Esophagus muscularis mucosa (tissue), 4 donors: ENCODE measurements around the gene SPRED2. TPM values are rescaled to one million over a fixed set of nuclear protein-coding genes. Genes with fewer than 3 reads are reported as not detected.

Experiments used
- DNase-seq: peaks from one replicate; pipeline ENCODE4 v3.0.0-alpha.2; 2017; ENCODE audit errors: extremely low spot score
- H3K27ac ChIP-seq, 4 donors: fragments of 200-600 bp; sonication (generic); replicated peaks in 1 of 4; 1 replicate in 3 of 4; 2 replicates in 1 of 4; pipeline ENCODE4 v1.5.1; 2016 to 2019; ENCODE audit warnings: mild to moderate bottlenecking in 1 of 4
- H3K27me3 ChIP-seq, 4 donors: fragments of 200-600 bp; sonication (generic); one replicate each; pipeline versions ENCODE4 v1.5.1 to v1.6.0; 2016 to 2019
- H3K36me3 ChIP-seq, 4 donors: fragments of 200-600 bp; sonication (generic); one replicate each; pipeline ENCODE4 v1.5.1; 2016 to 2019
- H3K4me1 ChIP-seq, 4 donors: fragments of 200-600 bp; sonication (generic); one replicate each; pipeline ENCODE4 v1.5.1; 2016 to 2019
- H3K4me3 ChIP-seq, 4 donors: fragments of 200-600 bp; sonication (generic); 1 replicate in 2 of 4; 2 replicates in 2 of 4; pipeline ENCODE4 v1.5.1; 2016 to 2019; ENCODE audit warnings: mild to moderate bottlenecking in 4 of 4, moderate library complexity in 1 of 4
- H3K9me3 ChIP-seq, 4 donors: fragments of 200-600 bp; sonication (generic); 1 replicate in 3 of 4; 2 replicates in 1 of 4; pipeline ENCODE4 v1.5.1; 2016 to 2019
- EP300 ChIP-seq: sonication (generic); formaldehyde crosslinking; IDR thresholded peaks from one replicate; pipeline ENCODE4 v1.6.1; 2017; ENCODE audit warnings: antibody characterized with exemption
- POLR2A ChIP-seq: fragments of 450-650 bp; IDR thresholded peaks from one replicate; pipeline ENCODE4 v1.6.1; 2017; ENCODE audit warnings: antibody characterized with exemption, moderate library complexity, mild to moderate bottlenecking, low read depth
- POLR2AphosphoS5 ChIP-seq, 2 donors: sonication (generic); formaldehyde crosslinking; IDR thresholded peaks; one replicate each; pipeline ENCODE4 v1.6.1; 2017; ENCODE audit warnings: antibody characterized with exemption in 2 of 2
- WGBS: methylation state at CpG from one replicate; pipeline ENCODE4 v1.1.5; 2018; 5-methylcytosine and 5-hydroxymethylcytosine counted together
- intact Hi-C: fragments of 100-400 bp; cut with DNase I; formaldehyde crosslinking; loops from one replicate; pipeline ENCODE4 v1.15.1; 2023
- total RNA-seq, 4 donors: library from RNA; depleted of rRNA; stranded (reverse); fragments of >200 nt; gene quantifications; one replicate each; pipeline versions ENCODE4 v1.1.0 to v1.2.1, GENCODE V29; 2016
- TF ChIP-seq, protein P1 (sequence below), 3 experiments: fragments of 200-600 bp in 2 of 3; fragments of 450-650 bp in 1 of 3; sonication (generic) in 2 of 3; IDR thresholded peaks; one replicate each; pipeline ENCODE4 v1.5.1; 2017 to 2019; ENCODE audit warnings: antibody characterized with exemption in 3 of 3, mild to moderate bottlenecking in 2 of 3, moderate library complexity in 1 of 3

The SPRED2 gene
- total RNA-seq, 4 donors from 2014 or later = 17.4 to 25.6 (median 18.7) TPM

DNA sequence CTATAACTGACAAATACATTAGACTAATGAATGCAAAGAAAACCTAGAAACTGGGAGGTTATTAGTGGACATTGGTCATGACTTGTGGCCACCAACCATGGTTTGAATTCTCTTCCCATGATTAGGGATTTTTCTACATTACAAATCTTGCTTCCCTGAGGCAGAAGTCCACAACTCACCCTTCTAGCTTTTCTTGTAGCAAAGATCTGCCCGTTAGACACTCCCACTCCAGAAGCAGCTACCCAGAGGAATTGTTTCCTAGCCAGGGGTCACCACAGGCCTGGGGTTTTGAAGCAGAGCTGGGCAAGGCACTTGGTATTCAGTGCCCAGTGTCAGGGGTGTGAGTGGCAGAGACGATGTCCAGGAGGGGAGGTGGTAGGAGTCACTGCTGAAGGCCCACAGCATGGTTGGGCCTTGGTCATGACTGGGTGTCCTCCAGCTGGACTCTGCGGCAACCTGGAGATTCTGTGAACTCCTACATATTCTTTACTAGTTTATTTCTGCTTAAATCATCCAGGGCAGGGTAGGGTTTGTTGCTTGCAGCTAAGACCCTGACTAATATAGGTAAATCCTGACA is 149.8 kb downstream of the SPRED2 start:
- H3K4me1 ChIP-seq = peaks cover 0 to 27% (median 19%) of the 10 kb centered on the region in 4 donors
- intact Hi-C loops = no loop called here

DNA sequence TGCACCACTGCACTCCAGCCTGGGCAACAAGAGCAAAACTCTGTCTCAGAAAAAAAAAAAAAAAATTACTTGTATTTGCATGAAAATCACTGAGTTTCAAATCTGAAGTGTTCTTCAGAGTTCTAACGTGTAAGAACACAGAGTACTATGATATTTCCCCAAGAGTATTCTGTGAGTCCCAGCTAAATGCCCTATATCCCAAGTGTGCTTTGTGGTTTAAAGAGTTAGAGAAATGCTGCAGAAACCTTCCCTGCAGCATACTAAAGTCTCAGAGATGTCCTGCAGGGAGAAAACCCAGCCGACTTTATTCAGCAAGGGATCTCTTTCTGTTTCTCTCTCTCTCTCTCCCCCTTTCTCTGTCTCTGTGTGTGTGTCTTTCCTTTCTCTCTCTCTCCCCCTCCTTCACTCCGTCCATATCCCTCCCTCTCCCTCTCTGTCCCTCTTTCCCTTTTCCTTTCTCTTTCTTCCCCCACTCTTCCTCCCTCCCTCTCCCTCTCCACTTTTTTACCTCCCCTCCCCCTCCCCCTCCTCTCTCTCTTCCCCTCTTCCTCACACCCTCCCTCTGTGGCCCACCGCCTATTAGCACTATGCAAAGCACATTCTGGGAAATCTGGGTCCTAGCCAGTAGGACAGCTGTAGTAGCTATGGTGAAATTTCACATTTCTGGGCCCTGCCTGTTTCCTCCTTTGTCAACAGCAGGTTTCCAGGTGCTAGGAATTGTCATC is 150.6 kb downstream of the SPRED2 start:
- intact Hi-C loops = no loop called here
- Histone ChIP-seq H3K27me3 (peaks cover 0 to 10% (median 0%) of the 10 kb centered on the region in 4 donors), H3K4me3 (no peak overlapping the region), H3K27ac (peak overlapping the region in 3 of 4 donors; percentile 11 to 47 (median 34)), H3K36me3 (no peaks in the 10 kb centered on the region), H3K9me3 (no peaks in the 10 kb centered on the region), H3K4me1 (peaks cover 4 to 35% (median 20%) of the 10 kb centered on the region in 4 donors)
- no peak for TF ChIP-seq POLR2A
- TF ChIP-seq, protein P1, sequence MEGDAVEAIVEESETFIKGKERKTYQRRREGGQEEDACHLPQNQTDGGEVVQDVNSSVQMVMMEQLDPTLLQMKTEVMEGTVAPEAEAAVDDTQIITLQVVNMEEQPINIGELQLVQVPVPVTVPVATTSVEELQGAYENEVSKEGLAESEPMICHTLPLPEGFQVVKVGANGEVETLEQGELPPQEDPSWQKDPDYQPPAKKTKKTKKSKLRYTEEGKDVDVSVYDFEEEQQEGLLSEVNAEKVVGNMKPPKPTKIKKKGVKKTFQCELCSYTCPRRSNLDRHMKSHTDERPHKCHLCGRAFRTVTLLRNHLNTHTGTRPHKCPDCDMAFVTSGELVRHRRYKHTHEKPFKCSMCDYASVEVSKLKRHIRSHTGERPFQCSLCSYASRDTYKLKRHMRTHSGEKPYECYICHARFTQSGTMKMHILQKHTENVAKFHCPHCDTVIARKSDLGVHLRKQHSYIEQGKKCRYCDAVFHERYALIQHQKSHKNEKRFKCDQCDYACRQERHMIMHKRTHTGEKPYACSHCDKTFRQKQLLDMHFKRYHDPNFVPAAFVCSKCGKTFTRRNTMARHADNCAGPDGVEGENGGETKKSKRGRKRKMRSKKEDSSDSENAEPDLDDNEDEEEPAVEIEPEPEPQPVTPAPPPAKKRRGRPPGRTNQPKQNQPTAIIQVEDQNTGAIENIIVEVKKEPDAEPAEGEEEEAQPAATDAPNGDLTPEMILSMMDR (IDR thresholded peaks at IDR 0.05) = no peak
- peak in 1 of 2 donors; percentile 25 for TF ChIP-seq POLR2AphosphoS5 (IDR thresholded peaks at IDR 0.05)
- no peak for TF ChIP-seq EP300
- DNase-seq = no peak
- 32% methylated on average over 4 of the region's 4 CpGs for WGBS

More for the DNA sequence above, 149.8 kb downstream of the SPRED2 start:
- 85% methylated on average over 3 of the region's 3 CpGs for WGBS
- Histone ChIP-seq H3K9me3 (no peaks in the 10 kb centered on the region), H3K27me3 (peaks cover 0 to 10% (median 0%) of the 10 kb centered on the region in 4 donors), H3K27ac (peak overlapping the region in 3 of 4 donors; percentile 11 to 47 (median 34)), H3K4me3 (no peak overlapping the region), H3K36me3 (no peaks in the 10 kb centered on the region)
- TF ChIP-seq, protein P1 (IDR thresholded peaks at IDR 0.05) = no peak
- DNase-seq = no peak

DNA sequence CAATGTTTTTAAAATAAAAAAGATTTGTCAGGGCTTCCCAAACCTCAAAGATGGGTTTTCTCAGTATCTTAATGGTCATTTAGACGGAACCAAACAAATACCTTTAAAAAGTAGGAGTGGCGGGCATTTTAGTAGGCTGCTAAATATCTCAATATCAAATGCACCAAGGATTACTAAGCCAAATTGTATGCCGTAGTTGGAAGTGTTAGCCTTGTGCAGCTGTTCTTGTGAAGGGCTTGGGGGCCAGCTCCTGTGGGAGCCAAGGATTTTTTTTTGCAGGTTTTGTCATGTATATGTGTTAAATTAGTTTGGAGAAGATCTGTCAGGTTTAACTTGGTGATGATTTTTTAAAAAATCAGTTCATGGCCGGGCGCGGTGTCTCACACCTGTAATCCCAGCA is 152.6 kb downstream of the SPRED2 start:
- intact Hi-C loops = no loop called here
- H3K9me3 ChIP-seq = no peaks in the 10 kb centered on the region
- TF ChIP-seq POLR2AphosphoS5 (IDR thresholded peaks at IDR 0.05) (no peak), POLR2A (no peak), EP300 (no peak)
- TF ChIP-seq, protein P1 (IDR thresholded peaks at IDR 0.05) = no peak
- DNase-seq = no peak
- H3K27me3 ChIP-seq = peaks cover 0 to 10% (median 0%) of the 10 kb centered on the region in 4 donors
- peaks cover 8 to 35% (median 24%) of the 10 kb centered on the region in 4 donors for H3K4me1 ChIP-seq
- H3K4me3 ChIP-seq = no peak overlapping the region
- H3K27ac ChIP-seq = no peak overlapping the region
- 89% methylated on average over 6 of the region's 6 CpGs for WGBS
- no peaks in the 10 kb centered on the region for H3K36me3 ChIP-seq

DNA sequence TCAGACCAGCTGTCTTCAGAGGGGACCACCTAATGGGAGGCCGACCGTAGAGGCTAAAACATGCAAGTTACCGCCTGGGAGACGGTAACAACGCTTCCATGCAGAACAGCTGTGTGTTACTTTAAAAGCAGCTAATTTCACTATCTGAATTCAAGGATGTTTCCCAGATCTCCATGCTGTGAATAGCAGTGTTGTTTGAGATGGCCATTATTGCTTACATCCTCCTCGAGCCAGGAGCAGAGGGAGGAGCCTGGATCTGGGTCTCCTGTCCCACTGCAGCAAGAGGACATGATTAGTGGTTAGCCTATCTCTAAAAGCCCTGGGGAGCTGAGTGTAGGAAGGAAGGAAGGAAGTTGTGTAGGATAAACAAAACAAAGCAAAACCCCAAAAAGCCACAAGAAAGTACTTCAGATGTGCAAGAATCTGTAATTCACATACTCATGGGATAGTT is 153.8 kb downstream of the SPRED2 start:
- peaks cover 8 to 35% (median 24%) of the 10 kb centered on the region in 4 donors for H3K4me1 ChIP-seq
- TF ChIP-seq, protein P1 (IDR thresholded peaks at IDR 0.05) = no peak
- TF ChIP-seq EP300 = no peak
- no peak for TF ChIP-seq POLR2A
- TF ChIP-seq POLR2AphosphoS5 (IDR thresholded peaks at IDR 0.05) = no peak
- no peak for DNase-seq
- no peak overlapping the region for H3K27ac ChIP-seq
- intact Hi-C loops = no loop called here
- no peaks in the 10 kb centered on the region for H3K9me3 ChIP-seq
- H3K36me3 ChIP-seq = peaks cover 0 to 3% (median under 1%) of the 10 kb centered on the region in 4 donors
- H3K4me3 ChIP-seq = no peak overlapping the region
- 56% methylated on average over 6 of the region's 6 CpGs for WGBS
- peaks cover 0 to 10% (median 0%) of the 10 kb centered on the region in 4 donors for H3K27me3 ChIP-seq
